Measurements from ENCODE around the gene ZBTB8OS. TPM values are rescaled to one million over a fixed set of nuclear protein-coding genes. Genes with fewer than 3 reads are reported as not detected.

ZBTB8OS gene
- total RNA-seq, 4 donors from 2014 or later: 14.1 to 51.8 (median 22.9) TPM

GRCh38 chr1:32622806-32623681 lies 27.3 kb downstream of the ZBTB8OS start:
- TF ChIP-seq CTCF (IDR thresholded peaks at IDR 0.05; ENCODE audit: low read depth): no peak

GRCh38 chr1:32622205-32622604 lies 28.1 kb downstream of the ZBTB8OS start:
- no peak for TF ChIP-seq CTCF (IDR thresholded peaks at IDR 0.05; ENCODE audit: low read depth)

DNA sequence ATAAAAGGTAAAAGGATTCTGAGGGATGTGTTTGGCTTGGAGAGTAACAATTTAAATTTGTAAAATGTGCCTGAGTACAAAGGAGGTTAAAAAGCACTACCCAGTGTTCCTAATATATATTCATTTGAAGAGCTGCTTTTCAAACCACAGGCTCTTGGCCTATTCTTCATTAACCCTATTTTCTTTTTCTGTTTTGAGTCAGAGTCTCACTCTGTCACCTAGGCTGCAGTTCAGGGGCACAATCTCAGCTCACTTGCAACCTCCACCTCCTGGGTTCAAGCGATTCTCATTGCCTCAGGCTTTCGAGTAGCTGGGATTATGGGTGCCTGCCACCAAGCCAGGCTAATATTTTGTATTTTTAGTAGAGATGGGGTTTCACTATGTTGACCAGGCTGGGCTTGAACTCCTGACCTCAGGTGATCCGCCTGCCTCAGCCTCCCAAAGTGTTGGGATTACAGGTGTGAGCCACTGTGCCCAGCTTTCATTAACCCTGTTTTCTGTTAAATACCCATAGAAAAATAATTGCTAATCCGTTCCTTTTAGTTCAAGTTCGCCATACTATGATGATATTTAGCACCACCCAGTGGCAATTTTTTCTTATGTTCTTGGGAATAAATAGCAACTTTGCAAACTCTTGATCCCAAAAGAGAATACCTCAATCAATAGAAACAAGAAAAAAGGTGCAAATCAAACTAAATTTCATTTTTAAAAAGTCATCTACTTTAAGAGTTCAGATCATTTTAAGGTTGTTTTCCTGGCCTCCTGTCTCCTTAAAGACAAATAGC lies 30.5 kb downstream of the ZBTB8OS start:
- TF ChIP-seq CTCF (IDR thresholded peaks at IDR 0.05; ENCODE audit: low read depth): no peak

- TF ChIP-seq CTCF (IDR thresholded peaks at IDR 0.05; ENCODE audit: low read depth): no peak
Observed at GRCh38 chr1:32618673-32619221, 31.6 kb downstream of the ZBTB8OS start.

DNA sequence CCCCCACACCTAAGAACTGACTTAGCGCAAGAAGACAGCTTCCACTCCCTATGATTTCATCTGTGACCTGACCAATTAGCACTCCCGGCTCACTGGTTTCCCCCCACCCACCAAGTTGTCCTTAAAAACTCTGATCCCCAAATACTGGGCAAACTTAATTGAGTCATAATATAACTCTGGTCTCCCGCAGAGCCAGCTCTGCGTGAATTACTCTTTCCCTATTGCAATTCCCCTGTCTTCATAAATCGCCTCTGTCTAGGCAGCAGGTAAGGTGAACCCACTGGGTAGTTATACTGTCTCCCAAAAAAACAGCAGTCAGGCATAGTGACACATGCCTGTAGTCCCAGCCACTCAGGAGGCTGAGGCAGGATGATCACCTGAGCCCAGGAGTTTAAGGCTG lies 36.9 kb downstream of the ZBTB8OS start:
- no peak for TF ChIP-seq CTCF (IDR thresholded peaks at IDR 0.05; ENCODE audit: low read depth)

- TF ChIP-seq CTCF (IDR thresholded peaks at IDR 0.05; ENCODE audit: low read depth): no peak
Observed at GRCh38 chr1:32612189-32612881, 38.0 kb downstream of the ZBTB8OS start.

Data from subcutaneous adipose tissue (tissue), 4 donors.